Pancreas (tissue), 10 donors: Measurements from ENCODE around the gene BICRAL. TPM values are rescaled to one million over a fixed set of nuclear protein-coding genes. Genes with fewer than 3 reads are reported as not detected.
"Not testable (repeated sequence)": the region's sequence is repeated elsewhere in the genome, so short reads cannot be mapped to it uniquely, and the experiment has no call there.

Source experiments
- ATAC-seq, 4 donors: fragments of 200-7000 bp; cut with Tn5 transposase; one replicate each; pipeline versions ENCODE4 v1.8.0 to v1.9.1; 2020; ENCODE audit warnings: mild to moderate bottlenecking in 4 of 4, moderate library complexity in 4 of 4
- DNase-seq, 6 donors: peaks; one replicate each; pipeline ENCODE4 v3.0.0-alpha.2; 2020
- FAIRE-seq: peaks from 2 replicates; lab custom pipeline; 2012; peaks lifted over from hg19 to GRCh38; lab: Jason Lieb, UNC
- H3K27ac ChIP-seq, 4 donors: fragments of 200-600 bp; sonication (generic); 1 replicate in 3 of 4; 2 replicates in 1 of 4; pipeline versions ENCODE4 v1.5.0 to v1.8.0; 2020
- H3K27me3 ChIP-seq, 4 donors: fragments of 200-600 bp; one replicate each; pipeline ENCODE4 v1.8.0; 2021
- H3K36me3 ChIP-seq, 3 donors: fragments of 200-600 bp; sonication (generic) in 1 of 3; one replicate each; pipeline versions ENCODE4 v1.5.0 to v1.8.0; 2020 to 2021
- H3K4me1 ChIP-seq, 3 donors: fragments of 200-600 bp; one replicate each; pipeline ENCODE4 v1.8.0; 2021
- H3K4me3 ChIP-seq, 4 donors: fragments of 200-600 bp; sonication (generic) in 2 of 4; one replicate each; pipeline versions ENCODE4 v1.5.0 to v1.8.0; 2020 to 2021
- H3K9me3 ChIP-seq, 4 donors: fragments of 200-600 bp; one replicate each; pipeline ENCODE4 v1.8.0; 2021
- WGBS, 2 donors: extraction: QIAGEN DNeasy Blood & Tissue Kit; methylation state at CpG; one replicate each; pipeline ENCODE4 v1.1.7; 2013; 5-methylcytosine and 5-hydroxymethylcytosine counted together
- intact Hi-C, 3 donors: fragments of 100-400 bp; cut with DNase I; formaldehyde crosslinking; loops; one replicate each; pipeline versions ENCODE4 v1.11.1 to v1.14.2; 2022
- polyA plus RNA-seq, 2 donors: library from polyadenylated mRNA; stranded (reverse); fragments of 200-250 nt; gene quantifications; one replicate each; pipeline ENCODE4 v1.2.3, GENCODE V29; 2013
- total RNA-seq, 6 donors: library from RNA; stranded (reverse); fragmentation: NEBNext Ultra II Directional in 4 of 6; extraction: Animal tissue kit (Norgen Biotek cat#: 25700) in 4 of 6; gene quantifications; one replicate each; pipeline versions ENCODE4 v1.2.1 to v1.2.4, GENCODE V29; 2021 to 2023
- TF ChIP-seq, protein P1 (sequence below), 4 donors: fragments of 200-600 bp; sonication (generic) in 3 of 4; IDR thresholded peaks; one replicate each; pipeline versions ENCODE4 v1.5.0 to v1.8.0; 2021; ENCODE audit warnings: antibody characterized with exemption in 4 of 4
- donor health status: healthy with polysubstance abuse.
- donor health status: DM: no; HTN: no; CAD: no; lungs with moderate emphysema.
- donor health status: DM: no; HTN: no; CAD: no.
- donor health status: control.
- donor health status: control.
- donor health status: Bipolar disorder and iron deficiency.
- donor health status: DM: yes; HTN: yes; CAD: no.
- donor health status: DM: no; HTN: no; CAD: no.
- donor health status: DM: no; HTN: no; CAD: no.
- donor health status: DM: yes; HTN: yes; CAD: no.

The BICRAL gene
- total and polyA plus RNA-seq, 8 donors = 2.9 to 10.5 (median 7.1) TPM

GRCh38 chr6:42805297-42805861 is 23.5 kb downstream of the BICRAL start:
- Histone ChIP-seq H3K9me3 (no peaks in the 10 kb centered on the region), H3K27me3 (no peaks in the 10 kb centered on the region), H3K4me1 (no peaks in the 10 kb centered on the region), H3K36me3 (no peaks in the 10 kb centered on the region), H3K4me3 (no peak overlapping the region), H3K27ac (no peak overlapping the region)
- no peak for FAIRE-seq
- DNase-seq = no peak
- ATAC-seq = peak; percentile 54 to 60 (median 57)
- intact Hi-C loops = no loop called here
- 46 to 54% methylated on average over 7 of the region's 7 CpGs for WGBS, 2 donors
- TF ChIP-seq, protein P1, sequence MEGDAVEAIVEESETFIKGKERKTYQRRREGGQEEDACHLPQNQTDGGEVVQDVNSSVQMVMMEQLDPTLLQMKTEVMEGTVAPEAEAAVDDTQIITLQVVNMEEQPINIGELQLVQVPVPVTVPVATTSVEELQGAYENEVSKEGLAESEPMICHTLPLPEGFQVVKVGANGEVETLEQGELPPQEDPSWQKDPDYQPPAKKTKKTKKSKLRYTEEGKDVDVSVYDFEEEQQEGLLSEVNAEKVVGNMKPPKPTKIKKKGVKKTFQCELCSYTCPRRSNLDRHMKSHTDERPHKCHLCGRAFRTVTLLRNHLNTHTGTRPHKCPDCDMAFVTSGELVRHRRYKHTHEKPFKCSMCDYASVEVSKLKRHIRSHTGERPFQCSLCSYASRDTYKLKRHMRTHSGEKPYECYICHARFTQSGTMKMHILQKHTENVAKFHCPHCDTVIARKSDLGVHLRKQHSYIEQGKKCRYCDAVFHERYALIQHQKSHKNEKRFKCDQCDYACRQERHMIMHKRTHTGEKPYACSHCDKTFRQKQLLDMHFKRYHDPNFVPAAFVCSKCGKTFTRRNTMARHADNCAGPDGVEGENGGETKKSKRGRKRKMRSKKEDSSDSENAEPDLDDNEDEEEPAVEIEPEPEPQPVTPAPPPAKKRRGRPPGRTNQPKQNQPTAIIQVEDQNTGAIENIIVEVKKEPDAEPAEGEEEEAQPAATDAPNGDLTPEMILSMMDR (IDR thresholded peaks at IDR 0.05) = no peak

GRCh38 chr6:42806359-42806758 is 24.5 kb downstream of the BICRAL start:
- DNase-seq, FAIRE-seq, H3K27me3 ChIP-seq, ATAC-seq, H3K36me3 ChIP-seq, H3K4me1 ChIP-seq, H3K9me3 ChIP-seq, H3K4me3 ChIP-seq, H3K27ac ChIP-seq, intact Hi-C loops: not testable (repeated sequence)
- WGBS, 2 donors = 98 to 99% methylated on average over 7 of the region's 7 CpGs

DNA sequence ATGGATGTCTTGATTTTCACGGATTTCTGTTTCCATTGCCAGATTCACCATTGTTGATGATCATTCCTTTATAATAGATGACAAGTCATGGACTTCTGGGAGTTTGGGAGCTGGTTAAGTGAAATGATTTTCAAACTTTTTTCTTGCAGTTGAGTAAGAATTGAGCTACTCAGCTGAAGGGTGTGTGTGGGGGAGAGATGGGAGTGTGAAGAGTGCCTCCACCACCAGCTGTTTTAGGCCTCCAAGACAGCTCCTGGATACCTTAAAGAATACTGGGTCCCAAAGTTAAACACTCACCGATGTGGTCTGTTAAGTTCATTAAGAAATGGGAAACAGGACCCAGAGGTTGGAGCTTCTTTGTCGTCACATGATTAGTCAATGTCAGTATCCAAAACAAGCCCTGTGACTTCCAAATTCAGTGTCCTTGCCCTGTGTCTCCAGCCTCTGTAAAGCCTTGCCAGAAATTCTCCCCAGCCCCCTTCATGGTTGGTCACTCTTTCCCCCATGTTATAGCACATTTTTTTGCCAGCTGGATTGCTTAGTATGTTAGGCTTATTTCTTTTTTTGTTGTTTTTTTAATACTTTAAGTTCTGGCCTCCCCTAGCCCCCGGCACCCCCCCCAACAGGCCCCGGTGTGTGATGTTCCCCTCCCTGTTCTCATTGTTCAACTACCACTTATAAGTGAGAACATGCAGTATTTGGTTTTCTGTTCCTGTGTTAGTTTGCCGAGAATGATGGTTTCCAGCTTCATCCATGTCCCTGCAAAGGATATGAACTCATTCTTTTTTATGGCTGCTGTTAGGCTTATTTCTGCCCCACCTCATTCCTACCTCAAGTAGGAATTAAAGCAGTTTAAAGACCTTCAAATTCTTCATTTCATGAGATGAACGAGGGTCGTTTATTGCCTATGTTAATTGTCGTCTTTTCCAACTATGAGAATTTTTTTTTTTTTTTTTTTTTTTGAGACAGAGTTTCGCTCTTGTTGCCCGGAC is 26.9 kb downstream of the BICRAL start:
- WGBS, 2 donors = 87 to 92% methylated on average over 11 of the region's 11 CpGs
- TF ChIP-seq, protein P1 (IDR thresholded peaks at IDR 0.05) = no peak
- H3K4me3 ChIP-seq = no peak overlapping the region

GRCh38 chr6:42813074-42813645 is 31.3 kb downstream of the BICRAL start:
- FAIRE-seq (no peak), DNase-seq (no peak), ATAC-seq (no peak)
- intact Hi-C loops = no loop called here
- H3K4me3 ChIP-seq = no peak overlapping the region
- no peaks in the 10 kb centered on the region for H3K9me3 ChIP-seq
- no peaks in the 10 kb centered on the region for H3K36me3 ChIP-seq
- no peaks in the 10 kb centered on the region for H3K27me3 ChIP-seq
- TF ChIP-seq, protein P1 (IDR thresholded peaks at IDR 0.05) = no peak
- no peak overlapping the region for H3K27ac ChIP-seq
- WGBS, 2 donors = 65 to 75% methylated on average over 2 of the region's 2 CpGs
- no peaks in the 10 kb centered on the region for H3K4me1 ChIP-seq

More for the DNA sequence above, 26.9 kb downstream of the BICRAL start:
- Histone ChIP-seq H3K9me3 (no peaks in the 10 kb centered on the region), H3K4me1 (no peaks in the 10 kb centered on the region), H3K27me3 (no peaks in the 10 kb centered on the region), H3K27ac (no peak overlapping the region), H3K36me3 (no peaks in the 10 kb centered on the region)
- no peak for FAIRE-seq
- no peak for ATAC-seq
- no peak for DNase-seq
- intact Hi-C loops = no loop called here

GRCh38 chr6:42813906-42814444 is 32.1 kb downstream of the BICRAL start:
- DNase-seq = no peak
- Histone ChIP-seq H3K27ac (no peak overlapping the region), H3K36me3 (no peaks in the 10 kb centered on the region), H3K4me1 (no peaks in the 10 kb centered on the region), H3K4me3 (no peak overlapping the region), H3K9me3 (no peaks in the 10 kb centered on the region), H3K27me3 (no peaks in the 10 kb centered on the region)
- no peak for FAIRE-seq
- intact Hi-C loops = no loop called here
- 92 to 96% methylated on average over 5 of the region's 5 CpGs for WGBS, 2 donors
- no peak for ATAC-seq
- TF ChIP-seq, protein P1 (IDR thresholded peaks at IDR 0.05) = no peak

GRCh38 chr6:42815726-42816125 is 33.9 kb downstream of the BICRAL start:
- WGBS, 2 donors = 94 to 95% methylated on average over 8 of the region's 8 CpGs
- DNase-seq, H3K4me3 ChIP-seq, H3K9me3 ChIP-seq, H3K27ac ChIP-seq, H3K4me1 ChIP-seq, H3K27me3 ChIP-seq, H3K36me3 ChIP-seq, ATAC-seq, FAIRE-seq, intact Hi-C loops: not testable (repeated sequence)
